Upper lobe of left lung (tissue), 4 donors: ENCODE data around the gene ITLN1.

Source experiments
- POLR2A ChIP-seq, 4 donors: fragments of 450-650 bp; IDR thresholded peaks; one replicate each; pipeline ENCODE4 v1.5.1; 2016 to 2017; ENCODE audit warnings: antibody characterized with exemption in 4 of 4, mild to moderate bottlenecking in 2 of 4
- TF ChIP-seq, protein P1 (sequence below), 6 experiments: fragments of 450-650 bp in 4 of 6; fragments of 200-600 bp in 2 of 6; sonication (generic) in 2 of 6; IDR thresholded peaks; one replicate each; pipeline ENCODE4 v1.5.1; 2016 to 2019; ENCODE audit warnings: antibody characterized with exemption in 6 of 6

GRCh38 chr1:160876311-160876710, 8.7 kb downstream of the ITLN1 start:
- TF ChIP-seq, protein P1, sequence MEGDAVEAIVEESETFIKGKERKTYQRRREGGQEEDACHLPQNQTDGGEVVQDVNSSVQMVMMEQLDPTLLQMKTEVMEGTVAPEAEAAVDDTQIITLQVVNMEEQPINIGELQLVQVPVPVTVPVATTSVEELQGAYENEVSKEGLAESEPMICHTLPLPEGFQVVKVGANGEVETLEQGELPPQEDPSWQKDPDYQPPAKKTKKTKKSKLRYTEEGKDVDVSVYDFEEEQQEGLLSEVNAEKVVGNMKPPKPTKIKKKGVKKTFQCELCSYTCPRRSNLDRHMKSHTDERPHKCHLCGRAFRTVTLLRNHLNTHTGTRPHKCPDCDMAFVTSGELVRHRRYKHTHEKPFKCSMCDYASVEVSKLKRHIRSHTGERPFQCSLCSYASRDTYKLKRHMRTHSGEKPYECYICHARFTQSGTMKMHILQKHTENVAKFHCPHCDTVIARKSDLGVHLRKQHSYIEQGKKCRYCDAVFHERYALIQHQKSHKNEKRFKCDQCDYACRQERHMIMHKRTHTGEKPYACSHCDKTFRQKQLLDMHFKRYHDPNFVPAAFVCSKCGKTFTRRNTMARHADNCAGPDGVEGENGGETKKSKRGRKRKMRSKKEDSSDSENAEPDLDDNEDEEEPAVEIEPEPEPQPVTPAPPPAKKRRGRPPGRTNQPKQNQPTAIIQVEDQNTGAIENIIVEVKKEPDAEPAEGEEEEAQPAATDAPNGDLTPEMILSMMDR (IDR thresholded peaks at IDR 0.05), result no peak
- TF ChIP-seq POLR2A (IDR thresholded peaks at IDR 0.05), result no peak
